KMS-11 (cell line): ENCODE measurements around the gene NTN5.

Experiments used
- H2AFZ ChIP-seq: fragments of 200-600 bp; sonication (generic); 2 replicates; pipeline ENCODE4 v1.6.1; 2016; ENCODE audit warnings: antibody characterized with exemption, mixed run types, low read depth
- H3K27ac ChIP-seq: fragments of 200-600 bp; sonication (generic); 2 replicates; pipeline ENCODE4 v1.6.1; 2016; ENCODE audit warnings: mild to moderate bottlenecking, mixed run types
- H3K27me3 ChIP-seq: fragments of 200-600 bp; sonication (generic); 2 replicates; pipeline ENCODE4 v1.6.1; 2017; ENCODE audit warnings: mild to moderate bottlenecking, low read depth, mixed run types, moderate library complexity; ENCODE audit not compliant: insufficient read depth
- H3K36me3 ChIP-seq: fragments of 200-600 bp; sonication (generic); 2 replicates; pipeline ENCODE4 v1.6.1; 2017; ENCODE audit warnings: mild to moderate bottlenecking, mixed run types; ENCODE audit not compliant: insufficient read depth
- H3K4me1 ChIP-seq: fragments of 200-600 bp; sonication (generic); 2 replicates; pipeline ENCODE4 v1.6.1; 2016; ENCODE audit warnings: mild to moderate bottlenecking, low read depth, mixed run types; ENCODE audit not compliant: poor library complexity, severe bottlenecking
- H3K4me2 ChIP-seq: fragments of 200-600 bp; sonication (generic); 2 replicates; pipeline ENCODE4 v1.7.0; 2016; ENCODE audit warnings: mild to moderate bottlenecking, mixed run types
- H3K4me3 ChIP-seq: fragments of 200-600 bp; sonication (generic); IDR thresholded peaks from 2 replicates; pipeline ENCODE4 v1.6.1; 2017; ENCODE audit warnings: low read depth, low read length, mixed read lengths; ENCODE audit not compliant: insufficient read depth
- H3K79me2 ChIP-seq: fragments of 200-600 bp; sonication (generic); 2 replicates; pipeline ENCODE4 v1.6.1; 2016; ENCODE audit warnings: low read depth, mixed run types; ENCODE audit not compliant: insufficient read depth
- H3K9ac ChIP-seq: fragments of 200-600 bp; sonication (generic); 2 replicates; pipeline ENCODE4 v1.6.1; 2016; ENCODE audit warnings: mild to moderate bottlenecking, mixed run types
- H4K20me1 ChIP-seq: fragments of 200-600 bp; sonication (generic); 2 replicates; pipeline ENCODE4 v1.6.1; 2016; ENCODE audit warnings: mild to moderate bottlenecking, mixed run types; ENCODE audit not compliant: insufficient read depth
- TF ChIP-seq, protein P1 (sequence below): fragments of 200-600 bp; sonication (generic); conservative IDR thresholded peaks from 2 replicates; pipeline ENCODE4 v1.6.1; 2017; ENCODE audit warnings: low read depth, mild to moderate bottlenecking, antibody characterized with exemption, low read length, moderate library complexity, mixed read lengths

Gene NTN5

DNA sequence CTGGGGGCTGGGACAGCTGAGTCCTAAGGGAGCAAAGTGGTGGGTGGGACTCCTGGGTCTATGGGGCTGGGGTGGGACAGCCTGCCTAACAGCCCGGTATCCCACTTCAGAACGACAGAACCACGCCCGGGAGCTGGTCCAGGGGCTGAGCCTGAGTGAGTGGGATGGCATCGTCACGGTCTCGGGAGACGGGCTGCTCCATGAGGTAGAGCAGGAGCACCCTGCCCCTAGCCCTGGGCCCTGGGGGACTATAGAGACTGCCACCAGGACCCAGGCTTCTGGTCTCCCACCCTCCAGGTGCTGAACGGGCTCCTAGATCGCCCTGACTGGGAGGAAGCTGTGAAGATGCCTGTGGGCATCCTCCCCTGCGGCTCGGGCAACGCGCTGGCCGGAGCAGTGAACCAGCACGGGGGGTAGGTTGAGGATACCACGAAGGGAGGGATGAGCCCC lies 44.9 kb downstream of the NTN5 start:
- Histone ChIP-seq H2AFZ (no peak overlapping the region), H3K4me1 (peaks cover 43% of the 10 kb centered on the region), H3K27ac (no peak overlapping the region), H4K20me1 (no peaks in the 10 kb centered on the region), H3K79me2 (peaks cover 5% of the 10 kb centered on the region; the same call in 1 of the 2 replicates), H3K36me3 (no peaks in the 10 kb centered on the region), H3K9ac (no peak overlapping the region), H3K4me2 (peak overlapping the region; percentile 53; the same call in 1 of the 2 replicates), H3K27me3 (no peaks in the 10 kb centered on the region), H3K4me3 (no peak overlapping the region)
- TF ChIP-seq, protein P1, sequence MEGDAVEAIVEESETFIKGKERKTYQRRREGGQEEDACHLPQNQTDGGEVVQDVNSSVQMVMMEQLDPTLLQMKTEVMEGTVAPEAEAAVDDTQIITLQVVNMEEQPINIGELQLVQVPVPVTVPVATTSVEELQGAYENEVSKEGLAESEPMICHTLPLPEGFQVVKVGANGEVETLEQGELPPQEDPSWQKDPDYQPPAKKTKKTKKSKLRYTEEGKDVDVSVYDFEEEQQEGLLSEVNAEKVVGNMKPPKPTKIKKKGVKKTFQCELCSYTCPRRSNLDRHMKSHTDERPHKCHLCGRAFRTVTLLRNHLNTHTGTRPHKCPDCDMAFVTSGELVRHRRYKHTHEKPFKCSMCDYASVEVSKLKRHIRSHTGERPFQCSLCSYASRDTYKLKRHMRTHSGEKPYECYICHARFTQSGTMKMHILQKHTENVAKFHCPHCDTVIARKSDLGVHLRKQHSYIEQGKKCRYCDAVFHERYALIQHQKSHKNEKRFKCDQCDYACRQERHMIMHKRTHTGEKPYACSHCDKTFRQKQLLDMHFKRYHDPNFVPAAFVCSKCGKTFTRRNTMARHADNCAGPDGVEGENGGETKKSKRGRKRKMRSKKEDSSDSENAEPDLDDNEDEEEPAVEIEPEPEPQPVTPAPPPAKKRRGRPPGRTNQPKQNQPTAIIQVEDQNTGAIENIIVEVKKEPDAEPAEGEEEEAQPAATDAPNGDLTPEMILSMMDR: no peak

DNA sequence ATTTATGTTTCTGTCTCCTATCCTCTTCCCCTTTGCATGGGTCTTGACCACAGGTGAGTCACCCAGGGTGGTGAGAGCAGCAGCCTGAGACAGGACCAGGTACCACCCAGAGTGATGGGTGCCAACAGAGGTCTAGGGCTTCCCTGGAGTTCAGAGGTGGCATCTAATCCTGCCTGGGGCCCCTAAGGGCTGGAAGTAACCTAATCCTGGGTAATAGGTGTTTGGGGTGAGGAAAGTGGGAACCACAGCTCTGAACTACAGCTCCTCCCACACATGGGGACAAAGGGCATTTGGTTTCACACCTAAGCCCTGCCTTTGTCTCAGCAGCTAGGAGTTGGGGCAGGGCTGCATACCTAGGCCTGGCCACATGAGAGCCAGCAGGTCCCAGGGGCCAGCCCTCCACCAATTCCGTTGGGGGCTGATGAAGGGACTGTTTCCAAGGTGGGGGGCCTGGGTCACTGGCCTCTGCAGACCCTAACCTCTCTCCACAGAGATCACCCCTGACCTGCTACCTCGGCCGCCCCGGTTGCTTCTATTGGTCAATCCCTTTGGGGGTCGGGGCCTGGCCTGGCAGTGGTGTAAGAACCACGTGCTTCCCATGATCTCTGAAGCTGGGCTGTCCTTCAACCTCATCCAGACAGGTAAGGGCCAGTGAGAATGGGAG lies 45.5 kb downstream of the NTN5 start:
- Histone ChIP-seq H3K79me2 (peaks cover 5% of the 10 kb centered on the region; the same call in 1 of the 2 replicates), H3K27me3 (no peaks in the 10 kb centered on the region), H3K4me3 (no peak overlapping the region), H4K20me1 (no peaks in the 10 kb centered on the region), H3K4me1 (peaks cover 38% of the 10 kb centered on the region), H3K9ac (peak overlapping the region; percentile 2; the same call in 1 of the 2 replicates), H3K27ac (peak overlapping the region; percentile 30; the same call in 1 of the 2 replicates), H3K4me2 (peak overlapping the region; percentile 53; the same call in 1 of the 2 replicates), H3K36me3 (no peaks in the 10 kb centered on the region), H2AFZ (no peak overlapping the region)
- TF ChIP-seq, protein P1: no peak

DNA sequence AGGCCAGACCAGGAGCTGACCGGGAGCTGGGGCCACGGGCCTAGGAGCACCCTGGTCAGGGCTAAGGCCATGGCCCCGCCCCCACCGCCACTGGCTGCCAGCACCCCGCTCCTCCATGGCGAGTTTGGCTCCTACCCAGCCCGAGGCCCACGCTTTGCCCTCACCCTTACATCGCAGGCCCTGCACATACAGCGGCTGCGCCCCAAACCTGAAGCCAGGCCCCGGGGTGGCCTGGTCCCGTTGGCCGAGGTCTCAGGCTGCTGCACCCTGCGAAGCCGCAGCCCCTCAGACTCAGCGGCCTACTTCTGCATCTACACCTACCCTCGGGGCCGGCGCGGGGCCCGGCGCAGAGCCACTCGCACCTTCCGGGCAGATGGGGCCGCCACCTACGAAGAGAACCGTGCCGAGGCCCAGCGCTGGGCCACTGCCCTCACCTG lies 46.9 kb downstream of the NTN5 start:
- H3K79me2 ChIP-seq: peaks cover 5% of the 10 kb centered on the region; the same call in 1 of the 2 replicates
- no peak overlapping the region for H3K9ac ChIP-seq
- TF ChIP-seq, protein P1: no peak
- no peak overlapping the region for H2AFZ ChIP-seq
- H3K27ac ChIP-seq: no peak overlapping the region
- no peaks in the 10 kb centered on the region for H3K36me3 ChIP-seq
- no peaks in the 10 kb centered on the region for H4K20me1 ChIP-seq
- no peaks in the 10 kb centered on the region for H3K27me3 ChIP-seq
- H3K4me1 ChIP-seq: peaks cover 35% of the 10 kb centered on the region
- H3K4me3 ChIP-seq: no peak overlapping the region
- H3K4me2 ChIP-seq: no peak overlapping the region

DNA sequence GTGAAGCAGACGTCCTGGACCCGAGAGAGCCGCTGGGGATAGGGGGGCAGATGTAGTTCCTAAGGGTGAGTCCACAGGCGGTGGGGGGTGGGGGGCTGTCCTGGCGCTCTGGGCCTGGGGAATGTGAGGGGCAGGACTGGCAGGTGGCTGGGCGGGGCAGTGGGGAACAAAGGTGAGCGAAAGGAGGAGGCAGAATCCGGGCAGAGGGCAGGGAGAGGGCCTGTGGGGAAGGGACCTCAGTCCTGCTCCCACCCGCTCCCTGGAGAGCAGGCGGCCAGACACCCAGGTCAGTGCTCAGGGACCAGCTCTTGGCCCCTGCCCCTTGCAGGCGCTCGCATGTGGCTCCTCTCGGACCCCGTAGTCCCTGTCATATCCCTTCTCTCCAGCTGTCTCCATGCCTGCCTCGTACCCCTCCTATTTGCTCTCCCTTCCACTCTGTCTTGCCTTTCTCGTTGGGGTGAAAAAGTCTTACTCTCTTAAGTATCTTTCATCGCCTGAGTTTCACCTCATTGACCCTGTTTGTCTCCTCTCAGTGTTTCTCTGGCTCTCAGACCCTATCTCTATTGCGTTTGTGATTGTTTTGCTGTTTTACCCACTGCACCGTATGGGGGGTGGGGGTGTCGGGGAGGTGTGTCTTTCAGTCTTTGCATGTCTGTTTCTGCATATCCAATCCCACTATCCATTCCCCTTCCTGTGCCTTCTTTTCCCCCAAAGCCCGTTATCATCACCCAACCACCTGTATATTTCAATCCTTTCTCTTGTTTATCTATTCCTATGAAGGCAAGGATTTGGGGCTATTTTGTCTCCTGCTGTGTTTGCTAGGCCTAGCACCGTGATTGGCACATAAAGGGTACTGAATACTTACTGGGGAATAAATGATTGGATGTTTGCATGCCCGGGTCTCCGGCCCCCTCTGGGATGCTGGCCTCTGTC lies 47.8 kb downstream of the NTN5 start:
- Histone ChIP-seq H3K4me1 (peaks cover 40% of the 10 kb centered on the region), H3K36me3 (no peaks in the 10 kb centered on the region), H3K27me3 (no peaks in the 10 kb centered on the region), H4K20me1 (no peaks in the 10 kb centered on the region), H3K79me2 (peaks cover 8% of the 10 kb centered on the region; the same call in 1 of the 2 replicates), H2AFZ (no peak overlapping the region), H3K27ac (no peak overlapping the region), H3K9ac (peak overlapping the region; percentile 43; the same call in 1 of the 2 replicates), H3K4me2 (peak overlapping the region; percentile 95), H3K4me3 (peak overlapping the region; percentile 56)
- TF ChIP-seq, protein P1: no peak
